Activated T-cell treated with anti-CD3 and anti-CD28 coated beads, Interleukin-2, amount 50 U/mL, for 1 hour (primary cell): ENCODE measurements around the gene XK.
"Not testable (repeated sequence)": the region's sequence is repeated elsewhere in the genome, so short reads cannot be mapped to it uniquely, and the experiment has no call there.

ENCODE experiments used
- DNase-seq: peaks from one replicate; pipeline ENCODE4 v3.0.0-alpha.2; 2020

XK gene

GRCh38 chrX:37757082-37757481 lies 71.5 kb downstream of the XK start:
- DNase-seq: no peak

- DNase-seq: no peak
These were observed 73.8 kb downstream of the XK start for GRCh38 chrX:37759351-37759750.

GRCh38 chrX:37759878-37760418 lies 74.4 kb downstream of the XK start:
- no peak for DNase-seq

- DNase-seq: no peak
These were observed 77.8 kb downstream of the XK start for GRCh38 chrX:37763400-37763799.

DNA sequence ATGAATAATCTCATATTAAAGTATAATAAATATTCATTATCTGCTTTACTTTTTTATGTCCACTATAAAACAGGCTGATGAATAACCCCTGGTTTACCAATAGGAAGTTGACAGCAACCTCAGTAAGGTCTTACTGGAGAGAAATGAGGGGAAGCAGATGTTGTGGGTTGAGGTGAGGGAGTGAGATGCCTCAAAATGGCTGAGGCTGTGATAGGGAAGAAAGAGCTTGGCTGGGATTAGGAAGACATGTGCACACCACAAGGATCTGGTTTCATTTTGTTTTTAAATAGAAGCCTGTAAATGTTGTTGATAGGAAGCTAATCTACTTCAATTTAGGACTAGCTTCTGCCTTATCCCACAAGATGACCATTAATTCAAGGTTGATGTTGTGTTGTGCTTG lies 79.9 kb downstream of the XK start:
- DNase-seq: no peak

DNA sequence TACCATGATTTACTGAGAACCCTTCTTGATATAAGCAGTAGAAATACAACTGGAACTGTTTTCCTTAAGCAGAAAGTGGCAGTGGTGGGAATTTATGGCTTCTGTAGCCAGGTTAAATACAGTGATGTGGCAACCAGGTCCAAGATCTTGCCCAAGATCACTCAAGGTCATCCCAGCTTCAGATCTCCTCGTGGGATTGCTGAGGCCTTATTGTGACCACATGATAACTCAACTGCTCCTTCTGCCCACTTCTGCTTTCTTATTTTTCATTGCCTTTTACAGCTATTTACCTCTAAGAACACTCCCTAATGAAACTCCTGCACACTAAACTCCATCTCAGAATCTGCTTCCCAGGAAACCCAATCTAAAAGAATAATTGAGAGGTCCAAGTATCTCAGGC lies 81.8 kb downstream of the XK start:
- DNase-seq: no peak

GRCh38 chrX:37768866-37769265 lies 83.3 kb downstream of the XK start:
- DNase-seq: not testable (repeated sequence)

- DNase-seq: no peak
These were observed 90.8 kb downstream of the XK start for GRCh38 chrX:37776283-37776986.

DNA sequence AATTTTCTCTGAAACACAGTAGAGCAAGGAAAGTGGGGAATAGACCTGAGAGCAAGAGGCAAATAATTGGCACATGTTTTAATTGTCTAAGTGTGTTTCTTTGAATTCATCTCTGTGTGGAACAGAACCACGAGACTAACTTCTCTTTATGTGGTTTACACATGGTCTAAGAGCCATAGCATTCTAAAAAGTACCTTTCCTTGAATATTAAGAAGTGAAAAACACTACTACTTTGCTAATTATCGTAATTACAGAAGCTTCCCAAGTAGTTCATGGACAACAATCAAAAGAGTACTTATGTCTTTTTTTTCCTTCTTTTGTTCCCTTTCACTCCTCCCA lies 91.4 kb downstream of the XK start:
- DNase-seq: no peak

DNA sequence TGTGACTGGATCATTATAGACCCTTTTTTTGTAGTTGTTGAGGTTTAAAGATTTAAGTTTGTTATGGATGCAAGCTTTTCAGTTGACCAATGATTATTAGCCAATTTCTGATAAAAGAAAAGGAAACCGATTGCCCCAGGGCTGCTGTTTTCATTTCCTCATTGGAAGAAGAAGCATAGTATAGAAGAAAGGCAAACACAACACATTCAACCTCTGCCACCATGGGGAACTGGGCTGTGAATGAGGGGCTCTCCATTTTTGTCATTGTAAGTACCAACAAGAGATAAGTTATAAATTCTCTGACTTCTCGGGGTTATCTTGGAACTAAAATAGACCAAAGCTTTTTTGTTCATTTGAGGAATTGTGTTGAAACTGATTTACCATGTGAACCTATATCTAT lies 94.3 kb downstream of the XK start, which contains the start of gene CYBB:
Gene CYBB, plus strand, starts transcription at position 203 of the 400 bp plus-strand sequence. Its CDS starts 19 bp downstream, at position 222.
- no peak for DNase-seq

DNA sequence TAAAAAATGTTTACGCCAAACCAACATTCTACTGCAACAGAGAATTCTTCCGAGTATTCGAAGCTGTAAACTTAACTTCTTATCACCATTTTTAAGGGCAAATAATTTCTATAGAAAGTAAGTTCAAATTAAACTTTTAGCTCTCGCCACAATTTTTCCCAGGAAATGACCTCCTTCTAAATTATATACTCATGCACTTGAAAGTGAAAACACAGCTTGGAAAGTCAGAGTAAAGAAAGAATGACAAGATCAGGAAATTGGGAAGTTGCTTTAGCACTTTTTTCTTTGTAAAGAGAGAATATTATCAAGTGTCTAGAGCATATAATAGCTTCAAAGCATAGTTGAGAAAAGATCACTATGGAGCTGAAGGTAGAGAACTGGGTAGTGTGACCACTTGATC lies 95.5 kb downstream of the XK start:
- DNase-seq: no peak
